Measurements from ENCODE around the gene IFNG.

The IFNG gene

DNA sequence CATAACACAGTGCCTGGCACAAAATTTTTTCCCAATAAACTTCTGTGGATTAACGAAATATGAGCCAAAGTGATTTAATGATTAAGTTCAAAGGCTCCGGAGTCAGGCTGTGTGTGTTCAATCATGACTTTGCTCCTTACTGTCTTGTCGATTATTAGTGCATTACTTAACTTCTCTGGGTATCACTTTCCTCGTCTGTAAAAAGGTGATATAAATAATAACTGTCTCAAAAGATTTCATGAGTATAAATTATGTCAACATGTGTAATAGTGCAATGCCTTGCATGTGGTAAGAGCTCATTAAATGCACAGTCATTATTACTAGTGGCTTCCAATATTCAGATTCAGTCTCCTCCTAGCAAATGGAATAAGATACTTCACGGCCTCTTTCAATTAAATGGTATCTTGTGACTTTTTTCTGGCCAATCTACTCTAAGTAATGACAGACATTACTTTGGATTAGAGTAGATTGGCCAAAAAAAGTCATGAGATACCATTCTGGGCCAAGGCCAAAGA is 6.8 kb upstream of the IFNG start:
- no peak for DNase-seq (ENCODE audit: low spot score)

DNA sequence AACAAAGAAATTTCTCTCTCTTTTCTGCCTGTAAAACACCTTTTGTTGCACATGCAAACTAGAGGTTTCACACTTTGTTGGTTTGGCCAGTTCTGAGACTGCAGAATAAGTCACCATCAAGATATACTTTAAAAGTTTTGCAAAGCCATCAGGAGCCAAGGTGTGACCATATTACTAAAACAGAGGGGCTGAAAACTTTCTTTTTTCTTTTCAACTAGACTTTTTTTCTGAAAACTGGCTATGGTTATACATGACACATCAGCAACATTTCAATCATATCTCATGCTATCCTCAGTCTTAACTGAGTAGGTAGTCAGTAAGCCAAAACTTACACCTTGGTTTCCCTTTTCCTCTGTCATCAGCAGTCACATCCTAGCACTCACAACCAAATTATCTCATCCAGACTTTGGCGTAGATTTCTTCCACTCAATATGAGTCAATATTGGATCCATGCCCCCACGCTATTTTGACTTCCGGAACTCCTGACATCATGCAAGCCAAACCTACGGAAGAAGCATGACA is 4.1 kb upstream of the IFNG start:
- no peak for DNase-seq (ENCODE audit: low spot score)

DNA sequence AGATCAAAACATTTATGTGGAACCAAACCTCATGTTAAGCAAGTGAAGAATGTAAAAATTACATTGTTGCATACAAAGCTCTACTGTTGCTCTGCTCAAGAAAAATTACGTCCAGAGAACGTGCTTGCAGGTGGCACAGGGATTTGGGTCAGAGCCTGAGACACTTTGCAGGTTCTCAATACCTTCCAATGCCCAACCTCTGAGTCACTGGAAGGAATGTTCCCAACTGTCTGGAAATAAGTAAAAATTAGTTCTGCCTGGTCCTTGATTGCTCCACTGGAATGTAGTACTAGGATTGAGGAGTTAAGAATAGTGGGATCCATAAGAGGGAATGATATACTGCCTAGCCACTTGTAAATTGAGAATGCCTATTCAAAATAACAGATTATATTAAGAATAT is 2.8 kb upstream of the IFNG start:
- DNase-seq (ENCODE audit: low spot score) = no peak

DNA sequence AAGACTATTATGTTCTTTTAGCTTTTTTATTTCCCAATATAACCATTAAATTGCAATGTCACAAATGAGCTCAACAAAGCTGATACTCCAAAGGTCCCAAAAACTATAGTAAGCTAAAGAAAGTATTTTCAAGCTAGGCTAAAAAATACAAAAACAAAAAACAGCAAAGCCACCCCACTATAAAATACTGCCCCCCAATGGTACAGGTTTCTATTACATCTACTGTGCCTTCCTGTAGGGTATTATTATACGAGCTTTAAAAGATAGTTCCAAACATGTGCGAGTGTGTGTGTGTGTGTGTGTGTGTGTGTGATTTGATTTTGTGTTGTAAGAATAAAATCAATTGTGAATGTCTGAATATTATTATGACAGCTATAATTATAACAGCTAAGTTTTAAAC is 1.1 kb downstream of the IFNG start:
- DNase-seq (ENCODE audit: low spot score) = peak; percentile 7

DNA sequence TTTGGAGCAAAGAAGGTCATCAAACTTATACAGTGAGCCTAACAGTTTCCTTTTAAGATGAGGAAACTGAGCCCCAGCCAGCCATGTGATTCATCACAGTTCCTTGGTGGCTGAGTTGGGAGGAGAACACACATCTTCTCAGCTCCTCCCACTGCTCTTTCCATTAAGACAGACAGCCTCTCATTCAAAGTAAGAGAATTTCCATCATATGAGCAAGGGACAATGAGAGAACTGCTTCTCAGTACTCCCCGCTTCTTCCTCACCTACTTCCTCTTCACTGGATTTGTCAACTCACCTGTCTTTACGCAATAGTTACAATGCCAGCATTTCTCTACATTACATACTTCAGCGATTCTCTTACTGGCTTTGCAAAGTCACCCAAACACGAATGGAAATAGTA is 2.2 kb downstream of the IFNG start:
- no peak for DNase-seq (ENCODE audit: low spot score)

DNA sequence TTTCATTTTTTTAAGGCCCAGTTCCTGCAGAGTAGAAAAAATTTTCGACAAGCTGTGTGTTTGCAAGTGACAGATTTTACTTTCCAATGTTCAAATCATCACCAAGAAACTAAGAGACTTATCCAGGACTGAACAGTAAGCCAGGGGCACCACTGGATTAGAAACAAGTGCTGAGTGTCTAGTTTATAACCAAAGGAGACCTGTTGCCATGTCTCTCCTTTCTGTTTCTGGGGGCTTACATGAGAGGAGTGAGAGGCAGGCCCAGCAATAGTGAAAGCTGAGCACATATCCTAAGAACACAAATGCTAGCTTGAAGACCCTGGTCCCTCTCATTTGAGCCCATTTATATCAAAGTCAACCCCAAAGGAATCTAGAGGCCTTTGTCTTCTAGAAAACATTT is 2.9 kb downstream of the IFNG start:
- DNase-seq (ENCODE audit: low spot score) = no peak

DNA sequence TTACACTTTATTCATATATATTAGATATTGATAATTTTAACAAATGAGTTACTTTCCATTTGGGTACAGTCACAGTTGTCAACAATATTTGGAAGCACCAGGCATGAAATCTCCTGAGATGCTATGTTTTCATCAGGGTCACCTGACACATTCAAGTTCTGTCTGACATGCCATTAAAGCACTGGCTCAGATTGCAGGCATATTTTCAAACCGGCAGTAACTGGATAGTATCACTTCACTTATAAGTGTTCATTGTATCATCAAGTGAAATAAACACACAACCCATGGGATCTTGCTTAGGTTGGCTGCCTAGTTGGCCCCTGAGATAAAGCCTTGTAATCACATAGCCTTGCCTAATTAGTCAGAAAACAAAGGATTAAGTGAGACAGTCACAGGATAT is 4.8 kb downstream of the IFNG start:
- no peak for DNase-seq (ENCODE audit: low spot score)

DNA sequence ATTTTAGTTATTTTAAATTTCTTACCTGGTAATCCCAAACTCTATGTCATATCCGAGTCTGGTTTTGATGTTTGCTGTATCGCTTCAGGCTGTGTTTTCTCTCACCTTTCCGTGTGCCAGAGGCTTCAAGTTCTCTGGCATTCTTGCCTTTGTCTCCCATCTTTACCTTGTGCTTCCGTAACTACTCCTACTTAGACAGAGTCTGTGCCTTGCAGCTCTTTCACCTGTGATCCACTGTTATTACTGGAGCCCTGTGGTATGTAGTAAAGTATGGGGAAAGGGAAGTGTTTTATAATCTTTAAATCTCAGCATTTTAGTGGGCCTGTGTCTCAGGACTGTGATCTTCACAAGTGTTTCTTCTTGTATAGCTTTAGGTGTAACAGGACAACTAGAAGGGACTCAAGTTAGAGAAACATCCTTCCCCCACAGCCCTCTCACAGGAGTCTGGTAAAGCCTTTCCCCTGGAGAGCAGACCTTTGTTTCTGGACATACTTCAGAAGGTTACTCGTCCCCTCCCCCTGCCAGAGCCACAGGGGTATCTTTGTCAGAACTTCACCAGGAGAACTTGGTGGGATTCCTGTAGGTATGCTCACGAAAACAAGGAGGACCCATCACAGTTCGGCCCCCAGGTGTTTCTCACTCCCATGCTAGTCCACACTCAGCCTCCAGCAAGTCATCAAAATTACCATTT is 11.1 kb downstream of the IFNG start:
- DNase-seq (ENCODE audit: low spot score) = no peak

DNA sequence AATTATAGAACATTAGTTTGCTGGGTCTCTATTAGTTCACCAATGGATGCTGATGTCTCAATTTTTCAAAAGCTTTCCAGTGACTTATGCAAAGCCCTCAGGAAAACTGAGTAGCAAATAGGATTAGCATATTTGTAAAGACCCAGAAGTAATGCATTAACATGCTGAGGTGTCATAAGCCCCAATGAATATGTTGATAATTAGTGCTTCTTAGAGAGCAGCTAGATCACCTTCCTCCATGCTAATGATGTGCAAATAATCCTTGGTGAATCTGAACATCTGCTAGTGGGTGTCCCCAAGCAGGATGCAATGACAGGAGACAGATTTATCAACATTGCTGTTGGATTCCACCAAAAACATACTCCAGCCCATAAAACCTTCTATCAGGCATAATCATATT is 19.0 kb downstream of the IFNG start:
- no peak for DNase-seq (ENCODE audit: low spot score)

DNA sequence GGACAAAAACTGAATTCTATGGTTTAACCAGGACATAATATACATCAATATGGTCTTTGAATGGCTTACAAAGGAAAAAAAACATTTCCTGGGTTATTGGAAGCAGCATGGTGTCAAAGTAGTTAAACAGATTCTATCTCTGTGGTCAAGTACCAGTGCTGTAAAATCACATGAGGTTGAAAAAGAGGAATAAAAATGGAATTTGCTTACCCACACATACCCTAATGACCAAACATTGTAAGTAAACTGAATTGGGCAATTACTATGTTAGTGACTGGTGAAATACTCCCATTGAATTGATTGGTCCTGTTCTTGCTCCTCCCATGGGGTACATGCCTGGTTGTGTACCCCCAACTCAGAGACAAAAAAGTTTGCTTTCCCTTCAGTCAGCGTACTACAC is 19.6 kb downstream of the IFNG start:
- no peak for DNase-seq (ENCODE audit: low spot score)

DNA sequence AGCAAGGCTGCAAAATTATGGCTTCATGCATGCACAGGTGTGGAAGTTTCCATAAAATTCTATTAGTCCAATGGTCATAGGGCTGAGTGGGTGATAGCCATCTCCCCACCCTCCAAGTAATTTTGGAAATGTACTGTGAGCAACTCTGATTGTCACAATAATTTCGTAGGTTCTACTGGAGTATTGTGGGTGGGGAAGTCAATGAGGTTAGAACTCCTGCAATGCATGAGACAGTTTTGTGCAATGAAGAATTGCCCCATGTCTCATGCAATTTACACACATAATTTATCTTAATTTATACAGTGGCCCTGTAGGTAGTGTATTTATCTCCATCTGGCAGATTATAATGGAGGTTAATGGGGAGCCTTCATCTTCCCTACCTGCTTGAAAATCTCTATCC is 20.5 kb downstream of the IFNG start:
- no peak for DNase-seq (ENCODE audit: low spot score)

DNA sequence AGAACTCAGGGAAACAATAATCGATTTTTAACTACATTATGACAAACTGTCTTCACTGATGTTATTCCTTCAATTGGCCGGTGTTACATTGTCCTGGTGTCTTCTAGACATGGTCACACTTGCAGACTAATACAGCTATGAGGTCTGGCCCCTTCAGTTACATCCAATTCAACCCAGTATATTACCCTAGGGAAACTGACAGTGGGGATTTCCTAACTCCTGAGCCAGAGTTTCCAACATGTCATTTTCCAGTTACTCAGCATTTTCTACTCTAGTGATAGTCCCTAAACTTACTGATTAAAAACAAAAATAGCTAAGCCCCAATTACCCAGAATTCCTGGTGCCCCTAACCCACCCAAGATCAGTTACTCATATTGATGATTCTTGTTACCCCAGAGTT is 21.1 kb downstream of the IFNG start:
- DNase-seq (ENCODE audit: low spot score) = no peak

DNA sequence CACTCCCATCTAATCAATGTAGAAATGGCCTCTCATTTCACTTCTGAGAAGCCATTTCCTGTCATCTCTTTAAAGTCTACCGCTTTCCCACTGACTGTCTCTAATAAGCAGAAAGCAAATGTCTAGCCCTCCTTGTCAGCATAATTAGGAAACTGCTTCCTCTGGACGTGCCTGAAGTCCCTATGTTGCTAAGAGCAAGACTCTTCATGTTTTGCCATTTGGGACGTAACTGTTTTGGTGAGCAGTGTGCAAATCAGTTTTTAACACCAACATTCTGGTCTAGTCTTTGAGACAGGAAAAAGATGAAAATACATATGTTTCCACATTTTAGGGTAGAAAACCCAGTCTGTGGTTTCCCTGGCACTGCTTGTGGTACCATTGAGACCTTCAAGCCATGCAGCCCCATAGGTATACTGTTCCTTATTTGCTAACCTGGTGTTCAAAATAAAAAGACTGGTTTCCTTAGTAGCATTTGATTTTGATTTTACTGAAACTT is 22.2 kb downstream of the IFNG start:
- no peak for DNase-seq (ENCODE audit: low spot score)

DNA sequence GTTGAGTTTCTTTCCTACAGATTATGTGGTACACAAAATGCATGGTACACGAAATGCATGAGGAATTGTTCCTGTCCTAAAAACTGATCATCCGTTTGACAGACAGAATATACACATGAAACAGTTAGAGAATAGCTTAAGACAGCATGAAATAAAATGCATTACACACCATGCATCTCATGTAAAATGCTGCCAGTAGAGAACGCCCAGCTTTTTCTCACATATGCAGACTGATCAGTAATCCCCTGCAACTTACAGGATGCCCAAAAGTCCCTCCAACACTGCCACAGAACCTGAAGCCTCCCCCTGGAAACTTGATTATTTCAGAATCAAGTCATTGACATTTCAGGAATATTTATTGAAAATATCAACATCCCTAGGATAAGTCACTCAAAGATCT is 24.0 kb downstream of the IFNG start:
- no peak for DNase-seq (ENCODE audit: low spot score)

DNA sequence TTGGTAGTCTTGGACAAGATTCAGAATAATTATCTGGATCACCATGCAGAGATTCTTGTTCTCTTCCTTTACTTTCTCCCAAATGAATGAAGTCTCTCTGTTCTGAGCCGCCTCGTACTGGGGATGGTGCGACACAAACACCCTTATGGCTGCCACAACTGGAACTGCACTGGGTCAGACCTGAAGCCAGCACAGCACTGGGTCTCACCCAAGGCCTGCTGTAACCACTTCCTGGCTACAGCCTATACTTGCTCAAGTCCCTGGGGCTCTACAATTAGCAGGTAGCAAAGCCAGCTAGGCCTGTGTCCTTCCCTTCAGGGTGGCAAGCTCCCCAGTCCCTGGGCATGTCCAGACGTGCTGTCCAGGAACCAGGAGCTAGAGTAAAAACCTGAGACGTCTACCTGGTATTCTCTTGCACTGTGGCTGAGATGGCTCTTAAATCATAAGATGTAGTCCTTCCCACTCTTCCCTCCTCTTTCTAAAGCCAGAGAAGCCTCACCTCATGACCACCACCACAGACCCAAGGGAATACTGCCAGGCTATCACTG is 27.6 kb downstream of the IFNG start:
- DNase-seq (ENCODE audit: low spot score) = no peak

DNA sequence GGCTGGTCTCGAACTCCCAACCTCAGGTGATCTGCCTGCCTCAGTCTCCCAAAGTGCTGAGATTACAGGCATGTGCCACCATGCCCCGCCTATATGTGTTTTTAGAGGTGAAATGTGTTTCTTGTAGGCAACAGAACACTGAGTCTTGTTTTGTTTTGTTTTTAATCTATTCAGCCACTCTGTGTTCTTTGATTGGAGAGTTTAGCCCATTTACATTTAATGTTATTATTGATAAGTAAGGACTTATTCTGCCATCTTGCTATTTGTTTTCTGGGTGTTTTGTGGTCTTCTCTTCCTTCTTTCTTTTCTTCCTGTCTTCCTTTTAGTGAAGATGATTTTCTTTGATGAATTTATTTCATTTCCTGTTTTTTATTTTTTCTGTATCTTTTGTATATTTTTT is 29.6 kb downstream of the IFNG start:
- DNase-seq (ENCODE audit: low spot score) = no peak

DNA sequence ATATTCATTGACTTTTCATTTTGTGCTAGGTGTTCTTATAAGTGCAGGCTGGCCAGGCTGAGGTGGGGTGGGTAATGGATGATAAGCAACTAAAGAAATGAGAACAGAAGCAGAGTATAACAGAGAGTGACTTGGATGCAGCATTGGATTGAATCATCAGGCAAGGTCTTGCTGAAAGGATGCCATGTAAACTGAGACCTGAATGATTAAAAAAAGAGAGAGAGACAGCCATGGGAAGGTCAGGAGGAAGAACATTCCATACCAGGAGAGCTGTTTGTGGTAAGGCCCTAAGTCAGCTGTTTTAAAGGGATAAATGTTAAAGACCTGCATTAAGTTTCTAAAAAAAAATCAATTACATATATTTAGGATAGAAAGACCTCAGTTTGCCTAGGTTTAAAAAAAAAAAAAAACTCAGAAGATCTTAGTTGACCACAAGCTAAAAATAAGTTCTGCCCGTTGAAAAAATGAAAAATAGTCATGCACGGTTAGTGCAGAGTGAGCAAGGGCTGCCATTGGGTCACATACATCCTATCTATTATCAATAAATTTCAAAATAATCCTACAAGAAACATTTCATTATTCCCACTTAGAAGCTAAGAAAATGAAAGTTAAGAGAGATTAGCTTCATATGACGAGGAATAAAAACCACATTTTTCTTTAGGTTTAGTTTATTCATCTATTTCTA is 37.2 kb downstream of the IFNG start:
- DNase-seq (ENCODE audit: low spot score) = no peak

DNA sequence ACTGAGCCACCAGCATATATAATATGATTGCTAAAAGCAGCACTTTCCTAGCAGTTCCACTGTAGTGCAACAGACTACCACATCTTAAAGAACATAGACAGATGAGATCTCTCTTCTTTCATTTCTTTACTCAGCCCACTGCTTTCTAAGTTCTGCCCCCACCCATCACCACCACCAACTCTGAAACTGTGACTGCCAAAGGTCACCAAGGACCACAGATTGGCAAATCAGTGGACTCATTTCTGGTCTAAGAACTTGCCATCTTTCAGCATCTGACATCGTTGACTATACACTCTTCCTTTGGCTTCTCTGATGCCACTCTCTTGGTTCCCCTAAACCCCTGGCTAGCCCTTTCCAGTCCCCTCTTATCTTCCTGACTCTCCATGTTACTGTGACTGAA is 38.4 kb downstream of the IFNG start:
- no peak for DNase-seq (ENCODE audit: low spot score)

DNA sequence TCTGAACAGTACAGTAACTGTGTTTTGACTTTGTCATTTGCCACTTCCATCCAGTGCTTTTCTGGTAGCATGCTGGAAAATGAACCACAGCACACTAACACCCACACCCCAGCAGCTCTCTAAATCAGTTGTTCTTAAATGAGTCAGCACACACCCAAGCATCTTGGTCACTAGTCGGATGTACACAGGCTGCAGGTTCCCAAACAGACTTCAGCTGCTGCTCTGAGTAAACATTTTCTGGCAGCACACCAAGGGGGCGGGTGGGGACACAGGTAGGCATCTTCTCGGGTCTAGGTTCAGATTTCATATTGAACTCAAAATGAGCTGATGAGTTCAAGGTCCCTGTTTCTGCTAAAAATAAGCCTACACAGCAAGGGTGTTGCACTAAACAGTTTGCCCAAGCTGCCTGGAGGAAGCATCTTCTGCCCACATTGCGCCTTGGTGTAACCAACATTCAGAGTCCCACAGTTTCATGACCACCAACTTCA is 39.8 kb downstream of the IFNG start:
- DNase-seq (ENCODE audit: low spot score) = no peak

DNA sequence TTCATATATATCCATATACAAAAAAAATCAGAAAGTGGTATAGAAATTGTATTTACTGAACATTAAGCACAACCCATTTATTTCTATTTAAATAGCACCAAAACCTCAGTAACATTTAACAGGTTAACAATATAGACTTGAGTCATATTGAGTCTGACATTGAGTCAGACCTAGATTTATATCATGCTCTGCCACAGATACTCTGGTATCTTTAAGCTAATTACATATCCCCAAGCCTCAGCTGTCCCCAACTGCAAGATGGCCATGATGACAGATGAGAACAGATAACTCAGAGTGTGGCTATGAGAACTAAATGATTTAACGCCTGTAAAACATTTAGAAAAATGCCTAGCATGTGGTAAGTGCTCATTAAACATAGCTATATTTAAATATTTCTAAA is 40.3 kb downstream of the IFNG start:
- no peak for DNase-seq (ENCODE audit: low spot score)

DNA sequence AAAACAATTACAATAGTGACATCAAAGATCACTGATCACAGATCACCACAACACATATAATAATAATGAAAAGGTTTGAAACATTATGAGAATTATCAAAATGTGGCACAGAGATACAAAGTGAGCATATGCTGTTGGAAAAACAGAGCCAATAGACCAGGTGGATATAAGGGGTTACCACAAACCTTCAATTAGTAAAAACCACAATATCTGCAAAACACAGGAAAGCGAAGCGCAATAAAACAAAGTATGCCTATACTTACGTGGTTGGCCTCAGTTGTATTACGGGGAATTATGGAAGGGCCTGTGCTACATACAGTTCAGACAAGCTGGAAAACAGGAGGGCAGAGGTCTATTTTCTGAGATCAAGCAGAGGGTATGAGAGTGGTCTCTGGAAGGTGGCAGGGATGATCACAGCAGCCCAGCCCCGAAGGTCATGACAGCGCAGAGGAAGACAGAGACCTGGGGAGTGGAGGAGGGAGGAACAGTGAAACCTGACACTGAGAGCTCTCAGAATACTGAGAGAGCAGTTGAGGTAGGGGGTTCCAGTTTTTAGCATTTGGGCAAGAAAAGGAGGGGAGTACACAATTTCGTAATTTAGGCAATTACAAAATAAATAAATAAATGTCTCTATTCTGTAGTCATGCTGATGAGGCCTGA is 41.3 kb downstream of the IFNG start:
- DNase-seq (ENCODE audit: low spot score) = no peak

DNA sequence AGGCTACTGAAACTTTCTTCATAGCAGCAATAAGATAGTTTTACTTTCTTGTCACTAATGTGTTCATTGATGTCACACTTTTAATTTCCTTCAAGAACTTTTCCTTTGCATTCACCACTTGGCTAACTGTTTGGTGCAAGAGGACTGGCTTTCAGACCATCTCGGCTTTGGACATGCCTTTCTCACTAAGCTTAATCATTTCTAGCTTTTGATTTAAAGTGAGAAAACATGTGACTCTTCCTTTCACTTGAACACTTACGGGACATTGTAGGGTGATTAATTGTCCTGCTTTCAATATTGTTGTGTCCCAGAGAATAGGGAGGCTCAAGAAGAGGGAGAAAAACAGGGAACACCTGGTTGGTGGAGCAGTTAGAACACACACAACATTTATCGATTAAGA is 41.9 kb downstream of the IFNG start:
- DNase-seq (ENCODE audit: low spot score) = no peak

DNA sequence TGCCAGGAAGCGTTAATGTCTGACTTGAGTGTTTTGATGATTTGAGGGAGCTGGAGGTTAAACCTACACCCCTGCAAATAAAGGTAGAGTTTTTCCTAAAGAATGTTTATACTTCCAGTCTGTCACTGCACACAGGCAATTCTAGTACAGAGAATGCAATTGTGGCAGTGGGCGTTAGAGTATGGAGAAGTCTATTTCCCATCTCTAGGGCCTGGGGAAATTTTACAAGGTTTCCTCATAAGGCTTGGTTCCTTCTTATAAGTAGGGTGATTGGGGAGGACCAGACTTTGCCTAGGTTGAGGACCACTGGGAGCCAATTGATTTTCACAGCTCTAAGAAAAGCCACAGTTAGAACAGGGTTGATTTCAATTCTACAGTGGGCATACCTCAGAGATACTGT is 44.3 kb downstream of the IFNG start:
- DNase-seq (ENCODE audit: low spot score) = no peak

All from AG08395 (cell line).